SK-N-SH treated with all-trans-retinoic acid at 6 μM for 48 hours (cell line): ENCODE measurements around the gene RAPGEF5.

ENCODE experiments used
- ARNTL ChIP-seq: fragments of 450-650 bp; formaldehyde crosslinking; IDR thresholded peaks from 2 replicates; pipeline ENCODE4 v1.5.0; 2020; ENCODE audit warnings: low read depth, mild to moderate bottlenecking, moderate library complexity, borderline replicate concordance
- CSDC2 ChIP-seq: fragments of 250-450 bp; sonication (Bioruptor Pico); IDR thresholded peaks from 2 replicates; pipeline ENCODE4 v1.5.0; 2020; ENCODE audit warnings: mild to moderate bottlenecking, moderate library complexity
- GLIS3 ChIP-seq: fragments of 250-450 bp; sonication (Bioruptor Pico); IDR thresholded peaks from 2 replicates; pipeline ENCODE4 v1.5.0; 2020; ENCODE audit warnings: mild to moderate bottlenecking, moderate library complexity
- SNAI2 ChIP-seq: fragments of 250-450 bp; sonication (Bioruptor Pico); IDR thresholded peaks from 2 replicates; pipeline ENCODE4 v1.5.0; 2020; ENCODE audit warnings: mild to moderate bottlenecking, moderate library complexity
- TCF4 ChIP-seq: fragments of 250-450 bp; sonication (Bioruptor Pico); IDR thresholded peaks from 2 replicates; pipeline ENCODE4 v1.8.0; 2021; ENCODE audit warnings: mild to moderate bottlenecking, moderate library complexity, borderline replicate concordance
- ZFP30 ChIP-seq: fragments of 450-650 bp; formaldehyde crosslinking; IDR thresholded peaks from 2 replicates; pipeline ENCODE4 v1.5.0; 2022; ENCODE audit warnings: mild to moderate bottlenecking, moderate library complexity
- ZNF565 ChIP-seq: fragments of 450-650 bp; formaldehyde crosslinking; conservative IDR thresholded peaks from 2 replicates; pipeline ENCODE4 v1.5.0; 2020; ENCODE audit warnings: low read depth, mild to moderate bottlenecking, moderate library complexity
- TF ChIP-seq, protein P1 (sequence below): fragments of 250-450 bp; sonication (Bioruptor Pico); IDR thresholded peaks from 2 replicates; pipeline ENCODE4 v1.8.0; 2021; ENCODE audit warnings: low read depth, mild to moderate bottlenecking, moderate library complexity, borderline replicate concordance
- TF ChIP-seq, protein P2 (sequence below): fragments of 250-450 bp; sonication (Bioruptor Pico); IDR thresholded peaks from 2 replicates; pipeline ENCODE4 v1.5.1; 2021; ENCODE audit warnings: mild to moderate bottlenecking, moderate library complexity
- TF ChIP-seq, protein P3 (sequence below): fragments of 250-450 bp; sonication (Bioruptor Pico); IDR thresholded peaks from 2 replicates; pipeline ENCODE4 v1.8.0; 2020; ENCODE audit warnings: mild to moderate bottlenecking, moderate library complexity, borderline replicate concordance

DNA sequence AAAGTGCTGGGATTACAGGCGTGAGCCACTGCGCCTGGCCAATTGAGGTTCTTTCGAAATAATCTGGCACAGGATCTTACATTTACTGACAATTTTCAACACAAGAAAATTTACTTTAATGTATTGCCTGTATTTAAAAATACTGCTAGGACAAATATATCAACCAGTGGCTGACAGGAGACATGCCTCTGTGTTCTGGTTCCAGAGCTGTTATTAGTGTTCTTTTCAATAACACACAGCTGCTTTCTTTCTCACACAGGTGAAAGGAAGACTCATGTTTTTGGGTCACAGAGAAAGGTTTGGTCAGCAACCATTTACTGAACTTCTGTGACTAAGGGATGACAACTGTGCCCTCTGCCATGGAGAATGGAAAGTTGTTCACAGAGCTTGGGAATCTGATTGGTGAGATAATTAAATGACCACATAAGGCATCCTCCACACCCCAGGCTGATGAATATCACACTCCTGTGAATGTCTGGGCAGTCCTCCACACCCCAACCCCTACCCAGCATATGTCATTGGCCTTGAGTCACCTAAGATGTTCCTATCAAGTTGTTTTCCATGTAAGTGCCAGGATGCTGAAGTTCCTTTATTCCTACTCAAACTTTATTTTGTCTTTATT, 180.1 kb downstream of the RAPGEF5 start:
- TF ChIP-seq ZFP30 = no peak
- TF ChIP-seq CSDC2 = no peak
- no peak for TF ChIP-seq TCF4 (CRISPR knock-in tag)
- TF ChIP-seq ZNF565 (CRISPR knock-in tag) = no peak
- TF ChIP-seq, protein P1, sequence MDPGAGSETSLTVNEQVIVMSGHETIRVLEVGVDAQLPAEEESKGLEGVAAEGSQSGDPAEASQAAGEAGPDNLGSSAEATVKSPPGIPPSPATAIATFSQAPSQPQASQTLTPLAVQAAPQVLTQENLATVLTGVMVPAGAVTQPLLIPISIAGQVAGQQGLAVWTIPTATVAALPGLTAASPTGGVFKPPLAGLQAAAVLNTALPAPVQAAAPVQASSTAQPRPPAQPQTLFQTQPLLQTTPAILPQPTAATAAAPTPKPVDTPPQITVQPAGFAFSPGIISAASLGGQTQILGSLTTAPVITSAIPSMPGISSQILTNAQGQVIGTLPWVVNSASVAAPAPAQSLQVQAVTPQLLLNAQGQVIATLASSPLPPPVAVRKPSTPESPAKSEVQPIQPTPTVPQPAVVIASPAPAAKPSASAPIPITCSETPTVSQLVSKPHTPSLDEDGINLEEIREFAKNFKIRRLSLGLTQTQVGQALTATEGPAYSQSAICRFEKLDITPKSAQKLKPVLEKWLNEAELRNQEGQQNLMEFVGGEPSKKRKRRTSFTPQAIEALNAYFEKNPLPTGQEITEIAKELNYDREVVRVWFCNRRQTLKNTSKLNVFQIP (CRISPR knock-in tag) = no peak
- TF ChIP-seq, protein P2, sequence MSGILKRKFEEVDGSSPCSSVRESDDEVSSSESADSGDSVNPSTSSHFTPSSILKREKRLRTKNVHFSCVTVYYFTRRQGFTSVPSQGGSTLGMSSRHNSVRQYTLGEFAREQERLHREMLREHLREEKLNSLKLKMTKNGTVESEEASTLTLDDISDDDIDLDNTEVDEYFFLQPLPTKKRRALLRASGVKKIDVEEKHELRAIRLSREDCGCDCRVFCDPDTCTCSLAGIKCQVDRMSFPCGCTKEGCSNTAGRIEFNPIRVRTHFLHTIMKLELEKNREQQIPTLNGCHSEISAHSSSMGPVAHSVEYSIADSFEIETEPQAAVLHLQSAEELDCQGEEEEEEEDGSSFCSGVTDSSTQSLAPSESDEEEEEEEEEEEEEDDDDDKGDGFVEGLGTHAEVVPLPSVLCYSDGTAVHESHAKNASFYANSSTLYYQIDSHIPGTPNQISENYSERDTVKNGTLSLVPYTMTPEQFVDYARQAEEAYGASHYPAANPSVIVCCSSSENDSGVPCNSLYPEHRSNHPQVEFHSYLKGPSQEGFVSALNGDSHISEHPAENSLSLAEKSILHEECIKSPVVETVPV (CRISPR knock-in tag) = no peak
- no peak for TF ChIP-seq GLIS3 (CRISPR knock-in tag)
- no peak for TF ChIP-seq SNAI2
- TF ChIP-seq, protein P3, sequence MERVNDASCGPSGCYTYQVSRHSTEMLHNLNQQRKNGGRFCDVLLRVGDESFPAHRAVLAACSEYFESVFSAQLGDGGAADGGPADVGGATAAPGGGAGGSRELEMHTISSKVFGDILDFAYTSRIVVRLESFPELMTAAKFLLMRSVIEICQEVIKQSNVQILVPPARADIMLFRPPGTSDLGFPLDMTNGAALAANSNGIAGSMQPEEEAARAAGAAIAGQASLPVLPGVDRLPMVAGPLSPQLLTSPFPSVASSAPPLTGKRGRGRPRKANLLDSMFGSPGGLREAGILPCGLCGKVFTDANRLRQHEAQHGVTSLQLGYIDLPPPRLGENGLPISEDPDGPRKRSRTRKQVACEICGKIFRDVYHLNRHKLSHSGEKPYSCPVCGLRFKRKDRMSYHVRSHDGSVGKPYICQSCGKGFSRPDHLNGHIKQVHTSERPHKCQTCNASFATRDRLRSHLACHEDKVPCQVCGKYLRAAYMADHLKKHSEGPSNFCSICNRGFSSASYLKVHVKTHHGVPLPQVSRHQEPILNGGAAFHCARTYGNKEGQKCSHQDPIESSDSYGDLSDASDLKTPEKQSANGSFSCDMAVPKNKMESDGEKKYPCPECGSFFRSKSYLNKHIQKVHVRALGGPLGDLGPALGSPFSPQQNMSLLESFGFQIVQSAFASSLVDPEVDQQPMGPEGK = no peak
- TF ChIP-seq ARNTL (CRISPR knock-in tag) = no peak
